K562 (cell line): ENCODE measurements around the gene SIGMAR1. TPM values are rescaled to one million over a fixed set of nuclear protein-coding genes. Genes with fewer than 3 reads are reported as not detected.

Experiments used
- EGR1 ChIP-seq: fragments of 450-650 bp; conservative IDR thresholded peaks from 2 replicates; pipeline ENCODE4 v1.6.1; 2017; ENCODE audit warnings: mild to moderate bottlenecking
- ERF ChIP-seq: fragments of 450-650 bp; formaldehyde crosslinking; IDR thresholded peaks from 2 replicates; pipeline ENCODE4 v1.4.0; 2020; ENCODE audit warnings: mild to moderate bottlenecking, mixed read lengths
- JUND ChIP-seq, 2 experiments: IDR thresholded peaks; 2 replicates in 1 of 2; 3 replicates in 1 of 2; pipeline ENCODE4 v1.6.1; 2011; ENCODE audit warnings: borderline replicate concordance in 2 of 2, low read depth in 2 of 2, low read length in 2 of 2, improper control_type of control experiment in 1 of 2, missing biosample characterization in 1 of 2, missing genetic modification characterization in 1 of 2, missing genetic modification reagents in 1 of 2
- RBM25 ChIP-seq: fragments of 200-400 bp; formaldehyde crosslinking; IDR thresholded peaks from 2 replicates; pipeline ENCODE4 v1.6.1; 2018; ENCODE audit warnings: low read length, low read depth, moderate library complexity; ENCODE audit not compliant: severe bottlenecking
- SMC3 ChIP-seq: conservative IDR thresholded peaks from 2 replicates; pipeline ENCODE4 v1.6.1; 2011; ENCODE audit warnings: low read depth, low read length, improper control_type of control experiment; ENCODE audit not compliant: insufficient read depth
- TSC22D4 ChIP-seq: fragments of 450-650 bp; IDR thresholded peaks from 2 replicates; pipeline ENCODE4 v1.6.1; 2016; ENCODE audit warnings: missing genetic modification characterization, missing biosample characterization, control low read depth
- XRCC5 ChIP-seq: fragments of 200-400 bp; formaldehyde crosslinking; IDR thresholded peaks from 2 replicates; pipeline ENCODE4 v1.6.1; 2017; ENCODE audit warnings: low read depth, mild to moderate bottlenecking, low read length
- ZNF384 ChIP-seq: IDR thresholded peaks from 2 replicates; pipeline ENCODE4 v1.6.1; 2012; ENCODE audit warnings: low read depth, low read length, improper control_type of control experiment
- polyA plus RNA-seq, 8 experiments: library from polyadenylated mRNA; depleted of rRNA in 4 of 8; stranded (reverse) in 5 of 8; unstranded in 3 of 8; fragments of >200 nt; fragmentation: Nextera tagmentation in 2 of 8; fragmentation: Illumina TruSeq in 1 of 8; extraction: Ambion mirVana in 2 of 8; extraction: Trizol in 1 of 8; gene quantifications; 2 replicates each; pipeline versions ENCODE4 v1.2.1 to v1.2.3, GENCODE V29; 2011 to 2014; ENCODE audit warnings: inconsistent platforms in 1 of 8, missing spikeins in 1 of 8
- total RNA-seq, 7 experiments: library from RNA; depleted of rRNA in 6 of 7; stranded (reverse); fragments of >200 nt in 6 of 7; fragmentation: Illumina TruSeq in 2 of 7; extraction: Trizol in 2 of 7; gene quantifications; 2 replicates each; pipeline versions ENCODE4 v1.2.1 to v1.2.3, GENCODE V29; 2011 to 2021; ENCODE audit warnings: low replicate concordance in 1 of 7
- TF ChIP-seq, protein P1 (sequence below), 3 experiments: IDR thresholded peaks in 2 of 3; conservative IDR thresholded peaks in 1 of 3; 2 replicates each; pipeline ENCODE4 v1.5.1; 2011 to 2012; ENCODE audit warnings: low read length in 3 of 3, mild to moderate bottlenecking in 3 of 3, control low read depth in 2 of 3, improper control_type of control experiment in 1 of 3, inconsistent platforms in 1 of 3, low read depth in 1 of 3, mixed read lengths in 1 of 3, moderate library complexity in 1 of 3; ENCODE audit not compliant: insufficient read depth in 2 of 3

Gene SIGMAR1
- total and polyA plus RNA-seq, 9 of the 15 experiments (the other 6 are each of a cell fraction or from before 2014, with no cell fraction given): 6.9 to 80.0 (median 35.2) TPM

DNA sequence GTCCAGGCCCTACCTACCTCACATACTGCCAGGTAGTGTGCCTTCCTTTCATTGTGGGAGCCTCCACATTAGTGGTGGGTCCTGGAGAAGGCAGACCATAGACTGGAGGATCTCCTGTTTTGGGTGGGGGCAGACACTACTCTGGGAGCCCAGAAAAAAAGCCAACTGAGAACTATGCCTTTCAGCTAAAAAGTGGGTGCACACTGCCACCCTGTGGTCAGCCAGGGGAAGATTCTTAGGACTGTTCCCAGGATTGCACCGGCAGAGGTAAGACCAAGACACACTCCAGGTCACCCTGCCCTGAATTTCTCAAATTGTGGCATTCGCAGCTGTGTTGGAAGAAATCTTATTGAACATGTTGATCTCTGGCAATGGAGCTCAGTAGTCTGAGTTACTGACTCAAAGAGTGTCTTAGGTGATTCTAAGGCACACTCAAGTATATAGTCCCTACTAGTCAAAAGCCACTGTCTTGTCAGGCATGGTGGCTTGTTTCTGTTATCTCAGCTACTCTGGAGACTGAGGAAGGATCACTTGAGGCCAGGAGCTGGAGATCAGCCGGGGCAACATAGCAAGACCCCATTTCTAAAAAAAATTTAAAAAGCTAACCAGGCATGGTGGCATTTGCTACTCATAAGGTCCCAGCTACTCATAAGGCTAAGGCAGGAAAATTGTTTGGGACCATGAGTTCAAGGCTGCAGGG lies 3.6 kb downstream of the SIGMAR1 start (continued):
- TF ChIP-seq XRCC5 (0 out of 2 replicates have a peak, but pooled peaks have one; percentile 40), ZNF384 (peak; percentile 67; the same call in 1 of the 2 replicates), JUND (IDR thresholded peaks at IDR 0.05; ENCODE audit: borderline replicate concordance, low read depth, low read length) (0 out of 2 replicates have a peak, but pooled peaks have one; percentile 9), JUND (tag; IDR thresholded peaks at IDR 0.05; ENCODE audit: borderline replicate concordance, low read depth, low read length) (no peak), ERF (CRISPR knock-in tag) (no peak), EGR1 (no peak), SMC3 (peak; percentile 46; the same call in 1 of the 2 replicates), RBM25 (peak; percentile 45), TSC22D4 (tag) (no peak)
- TF ChIP-seq, protein P1, sequence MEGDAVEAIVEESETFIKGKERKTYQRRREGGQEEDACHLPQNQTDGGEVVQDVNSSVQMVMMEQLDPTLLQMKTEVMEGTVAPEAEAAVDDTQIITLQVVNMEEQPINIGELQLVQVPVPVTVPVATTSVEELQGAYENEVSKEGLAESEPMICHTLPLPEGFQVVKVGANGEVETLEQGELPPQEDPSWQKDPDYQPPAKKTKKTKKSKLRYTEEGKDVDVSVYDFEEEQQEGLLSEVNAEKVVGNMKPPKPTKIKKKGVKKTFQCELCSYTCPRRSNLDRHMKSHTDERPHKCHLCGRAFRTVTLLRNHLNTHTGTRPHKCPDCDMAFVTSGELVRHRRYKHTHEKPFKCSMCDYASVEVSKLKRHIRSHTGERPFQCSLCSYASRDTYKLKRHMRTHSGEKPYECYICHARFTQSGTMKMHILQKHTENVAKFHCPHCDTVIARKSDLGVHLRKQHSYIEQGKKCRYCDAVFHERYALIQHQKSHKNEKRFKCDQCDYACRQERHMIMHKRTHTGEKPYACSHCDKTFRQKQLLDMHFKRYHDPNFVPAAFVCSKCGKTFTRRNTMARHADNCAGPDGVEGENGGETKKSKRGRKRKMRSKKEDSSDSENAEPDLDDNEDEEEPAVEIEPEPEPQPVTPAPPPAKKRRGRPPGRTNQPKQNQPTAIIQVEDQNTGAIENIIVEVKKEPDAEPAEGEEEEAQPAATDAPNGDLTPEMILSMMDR (IDR thresholded peaks at IDR 0.05 in 2 of 3, conservative IDR thresholded peaks at IDR 0.05 in 1 of 3; ENCODE audit: insufficient read depth in 2 of 3, low read depth in 1 of 3, low read length in 3 of 3): peak; percentile 74 to 82 (median 81)
